IPS-11a (cell line): ENCODE results near the gene PDZD11.
"Not testable (repeated sequence)": the region's sequence is repeated elsewhere in the genome, so short reads cannot be mapped to it uniquely, and the experiment has no call there.

Source experiments
- H3K4me3 ChIP-seq: one replicate; pipeline ENCODE4 v1.5.1; 2013; ENCODE audit warnings: low read depth, low read length, control low read depth

PDZD11 gene

GRCh38 chrX:70289793-70290770 is at the start of gene PDZD11, which contains the start of gene KIF4A:
Gene PDZD11, minus strand, starts transcription at chrX:70289927. Its CDS starts 586 bp downstream, at chrX:70289341.
Gene KIF4A, plus strand, starts transcription at chrX:70290104. Its CDS starts 355 bp downstream, at chrX:70290459.
- H3K4me3 ChIP-seq: peak within 1 kb of the TSS; percentile 75

DNA sequence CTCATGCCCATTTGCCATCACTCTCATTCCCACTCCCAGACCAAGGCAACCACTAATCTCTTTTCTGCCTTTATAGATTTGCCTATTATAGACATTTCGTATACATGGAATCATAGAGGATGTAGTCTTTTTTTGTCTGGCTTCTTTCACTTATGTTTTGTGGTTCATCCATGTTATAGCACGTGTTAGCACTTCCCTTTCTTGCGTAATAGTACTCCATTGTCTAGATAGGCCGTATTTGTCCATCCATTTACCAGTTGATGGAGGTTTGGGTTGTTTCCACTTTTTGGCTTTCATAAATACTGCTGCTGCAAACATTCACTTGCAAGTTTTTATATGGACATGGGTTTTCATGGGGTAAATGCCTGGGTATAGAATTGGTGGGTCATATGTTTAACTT is 48.6 kb upstream of the PDZD11 start:
- no peak overlapping the region for H3K4me3 ChIP-seq

GRCh38 chrX:70336767-70337166 is 47.0 kb upstream of the PDZD11 start:
- H3K4me3 ChIP-seq: no peak overlapping the region

DNA sequence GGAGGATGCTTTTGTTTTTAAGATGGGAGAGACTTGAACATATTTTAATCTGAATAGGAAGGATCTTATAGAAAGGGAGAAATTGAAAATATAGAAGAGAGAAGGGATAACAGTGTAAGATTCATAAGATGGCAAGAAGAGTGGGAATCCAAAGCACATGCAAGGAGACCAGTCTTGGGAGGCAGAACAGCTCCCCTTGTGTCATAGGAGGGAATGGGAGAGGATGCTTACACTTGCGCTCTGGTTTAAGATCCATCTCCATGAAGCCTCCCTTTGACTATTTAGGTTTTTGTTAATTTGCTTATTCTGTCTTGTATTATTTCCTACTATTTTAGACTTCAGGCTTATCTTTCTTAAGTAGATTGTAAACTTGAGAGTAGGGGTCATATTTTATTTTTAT is 42.9 kb upstream of the PDZD11 start:
- H3K4me3 ChIP-seq: no peak overlapping the region

- no peak overlapping the region for H3K4me3 ChIP-seq
Observed at GRCh38 chrX:70331161-70331560, 41.4 kb upstream of the PDZD11 start.

DNA sequence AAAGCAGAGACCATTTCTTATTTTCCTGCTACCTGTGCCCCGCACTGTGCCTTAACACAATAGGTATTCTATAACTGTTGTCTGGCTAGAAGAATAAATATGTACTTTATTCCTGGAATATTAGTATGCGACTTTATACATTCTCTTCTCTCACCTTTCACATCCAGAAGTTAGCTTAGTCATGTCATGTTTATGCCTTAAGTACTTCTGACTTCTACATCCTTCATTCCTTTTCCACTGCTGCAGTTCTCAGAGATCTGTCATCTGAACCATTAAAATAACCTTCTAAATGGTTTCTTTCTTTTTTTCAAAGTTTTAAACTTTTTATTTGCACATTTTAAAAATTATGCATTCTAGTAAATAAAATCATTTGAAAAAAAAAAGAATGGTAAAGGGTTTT is 34.6 kb upstream of the PDZD11 start:
- no peak overlapping the region for H3K4me3 ChIP-seq

- H3K4me3 ChIP-seq: not testable (repeated sequence)
Observed at GRCh38 chrX:70323628-70324027, 33.9 kb upstream of the PDZD11 start.

DNA sequence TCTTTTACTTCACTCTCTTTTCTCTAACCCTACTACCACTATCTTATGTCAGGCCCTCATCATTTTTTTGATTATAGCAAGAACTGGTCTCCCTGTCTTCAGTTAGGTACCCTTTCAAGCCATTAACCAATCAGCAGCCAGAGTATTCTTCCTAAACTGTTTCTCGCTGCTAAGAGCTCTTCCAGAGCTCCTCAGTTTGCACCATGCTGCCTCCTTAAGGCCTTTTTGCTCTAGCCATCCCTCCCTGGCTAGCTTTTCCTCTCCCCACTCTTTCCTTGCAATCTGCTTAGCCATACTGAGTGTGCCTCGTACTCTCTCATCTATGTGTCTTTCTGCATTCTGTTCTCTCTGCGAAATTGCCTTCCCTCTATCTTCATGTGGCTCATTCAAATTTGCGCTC is 33.1 kb upstream of the PDZD11 start:
- H3K4me3 ChIP-seq: no peak overlapping the region

DNA sequence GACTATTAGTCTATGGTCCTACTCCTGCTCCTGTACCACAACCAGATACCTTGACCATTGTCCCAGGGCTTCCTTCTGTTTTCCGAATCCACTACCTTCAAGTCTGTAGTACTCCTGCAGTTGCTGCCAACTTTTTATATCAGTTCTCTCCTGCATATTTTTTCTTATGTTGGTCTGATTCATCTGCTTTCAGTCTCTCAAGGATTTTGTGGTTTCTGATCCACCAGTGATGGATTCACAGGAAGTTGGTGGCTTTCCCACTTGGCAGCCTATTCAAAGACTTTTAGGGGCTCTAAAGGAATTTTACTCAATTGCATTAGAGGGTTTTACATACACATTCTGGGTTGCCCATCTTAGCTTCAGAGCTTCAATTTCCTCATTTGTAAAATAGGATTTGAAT is 23.8 kb upstream of the PDZD11 start:
- H3K4me3 ChIP-seq: no peak overlapping the region

DNA sequence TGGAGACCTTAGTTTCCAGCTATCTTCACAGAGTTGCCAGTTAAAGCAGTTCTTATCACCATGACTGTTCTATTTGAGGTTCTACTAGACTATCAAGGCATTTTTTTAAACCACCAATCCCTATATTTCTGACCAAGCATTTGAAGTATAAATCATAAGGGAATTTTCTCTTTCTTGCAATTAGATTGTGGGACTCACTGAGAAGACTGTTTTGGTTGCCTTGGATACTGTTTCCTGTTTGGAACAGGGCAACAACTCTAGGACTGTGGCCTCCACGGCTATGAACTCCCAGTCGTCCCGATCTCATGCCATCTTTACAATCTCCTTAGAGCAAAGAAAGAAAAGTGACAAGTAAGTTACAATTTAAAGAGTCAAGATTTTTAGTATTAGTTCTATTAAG is 12.0 kb upstream of the PDZD11 start:
- no peak overlapping the region for H3K4me3 ChIP-seq

DNA sequence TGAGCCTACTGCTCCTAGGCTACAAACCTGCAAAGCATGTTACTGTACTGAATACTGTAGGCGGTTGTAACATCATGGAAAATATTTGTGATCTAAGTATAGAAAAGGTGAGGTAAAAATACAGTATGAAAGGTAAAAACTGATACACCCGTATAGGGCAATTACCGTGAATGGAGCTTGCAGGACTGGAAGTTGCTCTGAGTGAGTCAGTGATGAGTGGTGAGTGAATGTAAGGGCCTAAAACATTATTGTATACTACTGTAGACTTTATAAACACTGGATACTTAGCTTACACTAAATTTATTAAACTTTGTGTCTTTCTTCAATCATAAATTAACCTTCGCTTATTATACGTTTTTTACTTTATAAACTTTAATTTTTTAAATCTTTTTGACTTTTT is 3.9 kb upstream of the PDZD11 start:
- H3K4me3 ChIP-seq: no peak overlapping the region

- no peak overlapping the region for H3K4me3 ChIP-seq
Observed at GRCh38 chrX:70292788-70293187, 3.1 kb upstream of the PDZD11 start.

DNA sequence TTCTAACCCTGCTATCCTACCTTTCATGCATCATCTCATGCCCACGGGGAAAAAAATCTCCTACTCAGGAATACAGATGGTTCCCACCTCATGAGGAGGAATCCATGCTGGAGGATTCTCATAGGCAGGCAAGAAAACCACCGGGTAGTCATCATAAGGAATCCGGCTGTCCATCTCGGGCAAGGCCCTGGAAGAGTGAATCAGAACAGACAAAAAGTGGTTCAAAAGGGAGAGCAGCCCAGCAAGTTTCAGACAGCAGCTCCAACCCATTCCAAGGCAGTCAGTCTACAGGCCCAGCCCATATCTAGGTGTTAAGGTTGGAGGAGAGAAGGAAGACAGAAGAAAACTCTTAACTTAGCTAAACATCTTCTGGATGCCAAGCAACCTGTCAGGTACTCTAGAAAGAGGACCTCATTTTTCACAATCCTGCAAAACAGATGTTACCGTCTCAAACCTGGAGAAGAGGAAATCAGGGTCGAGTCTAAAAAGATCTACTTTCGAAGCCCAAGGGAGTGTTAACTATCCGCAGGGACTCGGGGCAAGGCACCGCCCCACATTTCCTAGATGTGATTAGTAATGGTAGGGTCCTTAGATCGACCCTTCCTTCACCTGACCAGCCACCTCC is 447 bp downstream of the PDZD11 start:
- peak overlapping the region; percentile 75 for H3K4me3 ChIP-seq

GRCh38 chrX:70281951-70282350 is 7.8 kb downstream of the PDZD11 start, which contains the start of gene RAB41:
Gene RAB41, plus strand, starts transcription at chrX:70282172. Its CDS starts 46 bp downstream, at chrX:70282218.
- no peak within 1 kb of the TSS for H3K4me3 ChIP-seq

DNA sequence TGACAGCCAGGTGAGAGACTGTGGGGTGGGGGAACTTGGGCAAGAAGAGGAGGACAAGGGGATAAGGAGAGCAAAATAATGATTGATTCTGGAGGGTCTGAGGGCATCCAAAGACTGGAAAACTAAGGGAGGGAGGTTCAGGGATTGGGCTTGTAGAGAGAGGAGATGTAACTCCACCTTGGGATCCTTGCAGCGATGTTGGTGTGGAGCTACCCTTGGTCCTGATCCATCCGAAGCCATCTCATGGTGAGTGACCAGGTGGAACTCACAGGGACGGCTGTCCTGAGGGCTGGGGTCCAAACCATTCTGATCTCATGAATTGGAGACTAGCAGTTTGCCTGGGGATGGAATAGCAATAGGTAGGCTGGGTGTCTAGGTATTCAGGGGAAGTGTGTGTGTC is 9.2 kb downstream of the PDZD11 start:
- no peak overlapping the region for H3K4me3 ChIP-seq

DNA sequence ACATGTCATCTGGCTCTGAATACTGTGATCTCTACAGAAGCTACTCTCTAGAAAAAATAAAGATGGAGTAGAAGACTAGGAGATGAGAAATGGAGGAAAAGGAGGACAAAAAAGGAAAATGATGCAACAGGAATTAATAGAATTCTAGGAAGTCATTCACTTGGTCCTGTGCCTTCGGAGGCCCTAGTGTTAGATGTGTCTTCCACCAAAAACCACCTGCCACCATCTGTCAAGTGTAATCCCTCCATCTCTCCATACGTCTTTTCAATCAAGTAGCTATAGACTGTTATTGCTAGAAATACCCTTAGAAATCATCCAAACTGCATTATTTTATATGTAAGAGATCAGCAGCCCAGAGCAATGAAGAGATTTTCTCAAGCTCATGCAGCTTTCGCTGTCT is 10.6 kb downstream of the PDZD11 start:
- H3K4me3 ChIP-seq: no peak overlapping the region

DNA sequence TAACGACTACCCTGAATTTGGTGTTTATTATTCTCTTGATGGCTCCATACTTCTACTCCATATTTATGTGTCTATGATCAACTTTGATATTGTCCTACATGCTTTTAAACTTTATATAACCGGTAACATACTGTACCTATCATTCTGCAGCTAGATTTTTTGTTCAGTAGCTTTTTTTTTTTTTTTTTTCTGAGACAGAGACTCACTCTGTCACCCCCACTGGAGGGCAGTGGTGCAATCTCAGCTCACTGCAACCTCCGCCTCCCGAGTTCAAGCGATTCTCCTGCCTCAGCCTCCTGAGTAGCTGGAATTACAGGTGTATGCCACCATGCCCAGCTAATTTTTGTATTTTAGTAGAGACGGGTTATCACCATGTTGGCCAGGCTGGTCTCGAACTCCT is 15.7 kb downstream of the PDZD11 start:
- not testable (repeated sequence) for H3K4me3 ChIP-seq

GRCh38 chrX:70268034-70268433 is 21.7 kb downstream of the PDZD11 start, which contains the start of gene ARR3:
Gene ARR3, plus strand, starts transcription at chrX:70268334. Its CDS starts 1,052 bp downstream, at chrX:70269386.
- H3K4me3 ChIP-seq: no peak within 1 kb of the TSS

DNA sequence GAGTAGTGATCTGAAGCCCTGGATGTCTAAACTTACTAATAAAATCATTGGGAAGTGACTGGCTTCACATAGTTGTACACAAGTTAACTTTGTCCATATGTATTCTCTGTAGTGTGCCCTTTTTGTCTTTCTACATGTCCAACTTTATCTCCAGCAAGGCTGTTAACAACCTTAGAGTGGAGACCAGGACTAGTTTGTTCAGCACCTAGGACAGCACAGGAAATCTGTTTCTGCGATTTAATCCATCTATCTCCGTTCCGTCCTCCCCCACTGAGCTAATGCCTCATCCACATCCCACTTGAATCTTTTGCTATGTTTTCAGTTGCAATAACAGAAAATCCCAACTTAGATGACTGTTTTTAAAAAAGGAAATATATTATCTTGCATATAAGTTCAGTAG is 24.9 kb downstream of the PDZD11 start:
- H3K4me3 ChIP-seq: no peak overlapping the region

- no peak overlapping the region for H3K4me3 ChIP-seq
Observed at GRCh38 chrX:70262952-70263567, 26.7 kb downstream of the PDZD11 start.

DNA sequence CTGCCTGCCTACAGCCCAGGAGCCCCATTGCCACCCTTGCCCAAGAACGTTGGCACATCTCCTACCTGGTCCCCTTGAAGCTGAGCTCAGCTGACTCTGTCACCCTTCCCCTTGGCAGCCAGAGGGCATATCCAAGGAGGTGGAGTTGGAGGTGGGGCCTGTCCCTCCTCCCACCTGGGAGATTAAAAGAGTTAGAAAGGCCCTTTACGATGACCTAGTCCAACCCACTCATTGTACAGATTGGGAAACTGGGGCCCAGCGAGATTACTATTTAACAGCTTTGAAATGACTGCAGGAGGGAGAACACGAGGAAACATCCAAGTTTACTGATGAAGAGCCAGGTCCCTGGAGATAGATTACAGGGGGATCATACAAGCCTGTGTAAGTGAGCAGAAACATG is 29.6 kb downstream of the PDZD11 start, which contains the start of gene P2RY4:
Gene P2RY4 (minus strand): TSS at position 101 of the 400 bp plus-strand sequence. CDS start 580 bp downstream, outside the sequence.
- no peak within 1 kb of the TSS for H3K4me3 ChIP-seq
